IMR-90 (cell line): ENCODE data around the gene RTBDN. TPM values are rescaled to one million over a fixed set of nuclear protein-coding genes. Genes with fewer than 3 reads are reported as not detected.

Experiments used
- ATAC-seq: fragments of 200-7000 bp; cut with Tn5 transposase; 2 replicates; pipeline ENCODE4 v1.9.1; 2020; ENCODE audit warnings: low read depth, mild to moderate bottlenecking, moderate library complexity
- BruUV-seq: library from RNA; stranded (reverse); fragments of 400-500 nt; replicated peaks from 2 replicates; lab custom pipeline; 2021; lab: Mats Ljungman, UMichigan
- CTCF ChIA-PET: fragments of 300-600 bp; formaldehyde crosslinking; extraction: SDS; loops from one replicate; lab custom pipeline; 2021; ENCODE audit warnings: antibody characterized with exemption; lab: Yijun Ruan, JAX
- POLR2A ChIA-PET: fragments of 300-600 bp; sonication (Branson Sonifier 250); formaldehyde crosslinking; loops from one replicate; lab custom pipeline; 2022; ENCODE audit warnings: antibody characterized with exemption; ENCODE audit not compliant: unreplicated experiment; lab: Charles Lee
- DNase-seq: peaks from one replicate; pipeline ENCODE4 v3.0.0; 2013
- H2AFZ ChIP-seq: replicated peaks from 2 replicates; pipeline ENCODE3; 2013; ENCODE audit warnings: low read length, mild to moderate bottlenecking; ENCODE audit not compliant: poor library complexity
- H2AK5ac ChIP-seq: 2 replicates; pipeline ENCODE4 v1.6.1; 2013; ENCODE audit warnings: low read depth, low read length, inconsistent platforms
- H2AK9ac ChIP-seq: replicated peaks from 2 replicates; pipeline ENCODE3; 2013; ENCODE audit warnings: mild to moderate bottlenecking, low read depth, low read length, moderate library complexity; ENCODE audit not compliant: poor library complexity
- H2BK120ac ChIP-seq: 2 replicates; pipeline ENCODE4 v1.6.1; 2013; ENCODE audit warnings: low read depth, low read length, inconsistent platforms
- H2BK15ac ChIP-seq: 3 replicates; pipeline ENCODE4 v1.6.1; 2013; ENCODE audit warnings: low read depth, low read length, inconsistent platforms
- H2BK20ac ChIP-seq: 2 replicates; pipeline ENCODE4 v1.6.1; 2013; ENCODE audit warnings: low read depth, mild to moderate bottlenecking, inconsistent platforms, low read length, moderate library complexity
- H2BK5ac ChIP-seq: 2 replicates; pipeline ENCODE4 v1.6.1; 2013; ENCODE audit warnings: mild to moderate bottlenecking, low read depth, low read length, inconsistent platforms; ENCODE audit not compliant: poor library complexity, severe bottlenecking
- H3K14ac ChIP-seq: replicated peaks from 2 replicates; pipeline ENCODE4 v1.6.1; 2013; ENCODE audit warnings: low read depth, low read length, inconsistent platforms
- H3K18ac ChIP-seq: 2 replicates; pipeline ENCODE4 v1.6.1; 2013; ENCODE audit warnings: low read depth, low read length, control low read depth
- H3K23ac ChIP-seq: 2 replicates; pipeline ENCODE4 v1.6.1; 2013; ENCODE audit warnings: low read depth, low read length, inconsistent platforms
- H3K27ac ChIP-seq: 2 replicates; pipeline ENCODE4 v1.5.1; 2013; ENCODE audit warnings: mild to moderate bottlenecking, control low read depth, low read length; ENCODE audit not compliant: insufficient read depth
- H3K27me3 ChIP-seq: 2 replicates; pipeline ENCODE4 v1.6.1; 2013; ENCODE audit warnings: low read length; ENCODE audit not compliant: control insufficient read depth, insufficient read depth
- H3K36me3 ChIP-seq: 2 replicates; pipeline ENCODE4 v1.6.1; 2013; ENCODE audit warnings: low read length, mixed read lengths; ENCODE audit not compliant: control insufficient read depth, insufficient read depth
- H3K4ac ChIP-seq: 2 replicates; pipeline ENCODE4 v1.6.1; 2013; ENCODE audit warnings: low read depth, low read length, inconsistent platforms
- H3K4me1 ChIP-seq: 2 replicates; pipeline ENCODE4 v1.6.1; 2013; ENCODE audit warnings: low read length, mixed read lengths; ENCODE audit not compliant: control insufficient read depth, insufficient read depth
- H3K4me2 ChIP-seq: 2 replicates; pipeline ENCODE4 v1.6.1; 2013; ENCODE audit warnings: low read depth, mild to moderate bottlenecking, control low read depth, low read length, moderate library complexity
- H3K4me3 ChIP-seq: 2 replicates; pipeline ENCODE4 v1.5.1; 2013; ENCODE audit warnings: low read depth, mild to moderate bottlenecking, control low read depth, low read length, moderate library complexity; ENCODE audit not compliant: insufficient read depth
- H3K56ac ChIP-seq: 2 replicates; pipeline ENCODE4 v1.6.1; 2013; ENCODE audit warnings: low read length, inconsistent platforms; ENCODE audit not compliant: insufficient read depth; ENCODE audit errors: extremely low read depth
- H3K79me1 ChIP-seq, 2 experiments: 2 replicates each; pipeline ENCODE4 v1.6.1; 2013; ENCODE audit warnings: low read length in 2 of 2, inconsistent platforms in 1 of 2, low read depth in 1 of 2
- H3K9ac ChIP-seq: 2 replicates; pipeline ENCODE4 v1.6.1; 2013; ENCODE audit warnings: low read depth, low read length, control low read depth
- H3K9me1 ChIP-seq: 2 replicates; pipeline ENCODE4 v1.6.1; 2013; ENCODE audit warnings: low read length, inconsistent platforms; ENCODE audit not compliant: insufficient read depth
- H3K9me3 ChIP-seq: 2 replicates; pipeline ENCODE4 v1.6.1; 2013; ENCODE audit warnings: low read length; ENCODE audit not compliant: control insufficient read depth, insufficient read depth
- H4K20me1 ChIP-seq: 2 replicates; pipeline ENCODE4 v1.6.1; 2013; ENCODE audit warnings: low read length, inconsistent platforms; ENCODE audit not compliant: insufficient read depth
- H4K5ac ChIP-seq: 2 replicates; pipeline ENCODE4 v1.6.1; 2013; ENCODE audit warnings: mild to moderate bottlenecking, low read depth, low read length, control low read depth
- H4K8ac ChIP-seq, 2 experiments: 2 replicates each; pipeline ENCODE4 v1.6.1; 2013; ENCODE audit warnings: low read depth in 2 of 2, low read length in 2 of 2, control low read depth in 1 of 2, inconsistent platforms in 1 of 2
- H4K91ac ChIP-seq: 2 replicates; pipeline ENCODE4 v1.6.1; 2013; ENCODE audit warnings: low read depth, low read length, inconsistent platforms; ENCODE audit not compliant: insufficient read depth
- BHLHE40 ChIP-seq: fragments of 150-350 bp; IDR thresholded peaks from 2 replicates; pipeline ENCODE4 v1.6.1; 2016; ENCODE audit warnings: mild to moderate bottlenecking, low read depth, low read length
- CEBPB ChIP-seq: IDR thresholded peaks from 2 replicates; pipeline ENCODE4 v1.6.1; 2012; ENCODE audit warnings: low read depth, low read length, improper control_type of control experiment
- CHD1 ChIP-seq: IDR thresholded peaks from 2 replicates; pipeline ENCODE4 v1.6.1; 2012; ENCODE audit warnings: low read depth, low read length, improper control_type of control experiment
- CTCF ChIP-seq: conservative IDR thresholded peaks from 2 replicates; pipeline ENCODE4 v1.5.1; 2012; ENCODE audit warnings: mild to moderate bottlenecking, low read depth, low read length, improper control_type of control experiment
- FOS ChIP-seq: fragments of 150-350 bp; IDR thresholded peaks from 2 replicates; pipeline ENCODE4 v1.6.1; 2016; ENCODE audit warnings: low read depth, low read length
- MAFK ChIP-seq: IDR thresholded peaks from 2 replicates; pipeline ENCODE4 v1.6.1; 2012; ENCODE audit warnings: low read depth, low read length, improper control_type of control experiment
- MAZ ChIP-seq: IDR thresholded peaks from 2 replicates; pipeline ENCODE4 v1.6.1; 2012; ENCODE audit warnings: low read depth, mild to moderate bottlenecking, low read length, improper control_type of control experiment, moderate library complexity, borderline replicate concordance
- MXI1 ChIP-seq: IDR thresholded peaks from 2 replicates; pipeline ENCODE4 v1.6.1; 2012; ENCODE audit warnings: low read depth, mild to moderate bottlenecking, low read length, moderate library complexity, borderline replicate concordance
- NFE2L2 ChIP-seq: fragments of 150-350 bp; IDR thresholded peaks from 2 replicates; pipeline ENCODE4 v1.6.1; 2016; ENCODE audit warnings: low read depth, mild to moderate bottlenecking, low read length
- POLR2A ChIP-seq: IDR thresholded peaks from 2 replicates; pipeline ENCODE4 v1.6.1; 2012; ENCODE audit warnings: mild to moderate bottlenecking, low read depth, low read length
- RAD21 ChIP-seq: IDR thresholded peaks from 2 replicates; pipeline ENCODE4 v1.6.1; 2012; ENCODE audit warnings: low read length, improper control_type of control experiment
- RCOR1 ChIP-seq: IDR thresholded peaks from 2 replicates; pipeline ENCODE4 v1.6.1; 2012; ENCODE audit warnings: mild to moderate bottlenecking, low read length, improper control_type of control experiment; ENCODE audit not compliant: insufficient replicate concordance
- RFX5 ChIP-seq: IDR thresholded peaks from 2 replicates; pipeline ENCODE4 v1.8.0; 2012; ENCODE audit warnings: low read depth, mild to moderate bottlenecking, low read length, moderate library complexity
- SMC3 ChIP-seq: fragments of 150-350 bp; IDR thresholded peaks from 2 replicates; pipeline ENCODE4 v1.6.1; 2016; ENCODE audit warnings: low read depth, mild to moderate bottlenecking, antibody characterized with exemption, low read length, moderate library complexity
- USF2 ChIP-seq: fragments of 150-350 bp; IDR thresholded peaks from 2 replicates; pipeline ENCODE4 v1.6.1; 2017; ENCODE audit warnings: mild to moderate bottlenecking, antibody characterized with exemption, low read length, low read depth
- WGBS, 2 experiments: methylation state at CpG; one replicate each; pipeline versions ENCODE4 v1.1.5 to v1.1.7; 2013; ENCODE audit warnings: missing lambda C conversion rate in 2 of 2; ENCODE audit not compliant: insufficient read length in 1 of 2; ENCODE audit errors: extremely low coverage in 2 of 2; 5-methylcytosine and 5-hydroxymethylcytosine counted together
- dilution Hi-C: fragments of 300-500 bp; cut with HindIII; formaldehyde crosslinking; loops from one replicate; pipeline ENCODE4 v1.14.3; 2018; ENCODE audit warnings: low sequenced_read_pairs; ENCODE audit not compliant: unreplicated experiment
- in situ Hi-C: fragments of 300-500 bp; cut with MboI; formaldehyde crosslinking; loops from 3 replicates; pipeline ENCODE4 v1.14.3; 2019; ENCODE audit warnings: low sequenced_read_pairs, inconsistent platforms, mixed read lengths
- intact Hi-C: fragments of 100-400 bp; cut with micrococcal nuclease; formaldehyde crosslinking; loops from 2 replicates; pipeline ENCODE4 v1.10.0; 2022
- polyA plus RNA-seq, 3 experiments: library from polyadenylated mRNA; depleted of rRNA; stranded (reverse); fragments of >200 nt; gene quantifications; 2 replicates each; pipeline ENCODE4 v1.2.3, GENCODE V29; 2012; ENCODE audit warnings: low replicate concordance in 1 of 3
- total RNA-seq: library from RNA; depleted of rRNA; stranded (reverse); fragments of >200 nt; gene quantifications from 2 replicates; pipeline ENCODE4 v1.2.3, GENCODE V29; 2012

Gene RTBDN
- total and polyA plus RNA-seq, 2 of the 4 experiments (the other 2 are of a cell fraction): 0.07 TPM; not detected in 1

- peaks cover 30% of the 10 kb centered on the region for H3K4me1 ChIP-seq
- intact Hi-C loops: no loop called here
- peak overlapping the region; percentile 96 for H3K14ac ChIP-seq
- peak overlapping the region; percentile 95 for H2BK120ac ChIP-seq
- peak overlapping the region; percentile 99 for H2AK5ac ChIP-seq
- peak overlapping the region; percentile 98 for H4K91ac ChIP-seq
- CTCF ChIA-PET: interaction anchor here (1.1 to 2.9 kb wide), 6 partner anchors 11 to 69 kb away, joined by 3 to 23 read pairs (median 12); partner anchors contain the start of gene JUNB
- in situ Hi-C loops: loop anchor here (25.0 kb wide), 1 partner anchor 1059 kb away; no protein-coding TSS in a partner anchor
- H3K23ac ChIP-seq: peak overlapping the region; percentile 95
- POLR2A ChIA-PET: interaction anchor here (1.0 to 2.5 kb wide), 3 partner anchors 13 to 17 kb away, joined by 9 to 13 read pairs (median 11); partner anchors contain the start of gene JUNB
- peak overlapping the region; percentile 98 for H2AK9ac ChIP-seq
- no TSS peak for BruUV-seq
- H3K56ac ChIP-seq: peak overlapping the region; percentile 79
- H3K4me3 ChIP-seq: peak overlapping the region; percentile 62
- H3K79me1 ChIP-seq: peaks cover 0 to 44% of the 10 kb centered on the region in 2 experiments; a peak in 3 of 4 replicates
- H3K4ac ChIP-seq: peak overlapping the region; percentile 99
- peaks cover 26% of the 10 kb centered on the region for H3K9me1 ChIP-seq
- no peaks in the 10 kb centered on the region for H3K9me3 ChIP-seq
- peak overlapping the region; percentile 98 for H2AFZ ChIP-seq
- dilution Hi-C loops: no loop called here
- WGBS, 2 experiments: 3% methylated on average over 8 of the region's 44 CpGs; no CpG with 5 or more reads in 1 of the 2 experiments
- peak overlapping the region; percentile 56 for H3K9ac ChIP-seq
- H3K27ac ChIP-seq: peak overlapping the region; percentile 82
- peak; percentile 41 for ATAC-seq
- H3K27me3 ChIP-seq: no peaks in the 10 kb centered on the region
- peaks cover 3% of the 10 kb centered on the region; the same call in 1 of the 2 replicates for H4K20me1 ChIP-seq
- DNase-seq: peak; percentile 75
- peak overlapping the region; percentile 84 for H3K4me2 ChIP-seq
- H4K5ac ChIP-seq: peak overlapping the region; percentile 88
- peak overlapping the region; percentile 87 for H3K18ac ChIP-seq
- H4K8ac ChIP-seq: peak overlapping the region; percentile 98 to 99
- no peaks in the 10 kb centered on the region for H3K36me3 ChIP-seq
- peak overlapping the region; percentile 88 for H2BK5ac ChIP-seq
- H2BK20ac ChIP-seq: peak overlapping the region; percentile 28
- H2BK15ac ChIP-seq: peak overlapping the region; percentile 91; the same call in 2 of the 3 replicates
- TF ChIP-seq CHD1: no peak
- no peak for TF ChIP-seq RFX5
- TF ChIP-seq USF2: 0 out of 2 replicates have a peak, but pooled peaks have one; percentile 7
- 0 out of 2 replicates have a peak, but pooled peaks have one; percentile 40 for TF ChIP-seq MXI1
- TF ChIP-seq RAD21: no peak
- peak; percentile 2; the same call in 1 of the 2 replicates for TF ChIP-seq NFE2L2
- TF ChIP-seq MAFK: no peak
- TF ChIP-seq RCOR1: no peak
- TF ChIP-seq CTCF: no peak
- no peak for TF ChIP-seq BHLHE40
- TF ChIP-seq CEBPB: no peak
- no peak for TF ChIP-seq SMC3
- 0 out of 2 replicates have a peak, but pooled peaks have one; percentile 2 for TF ChIP-seq FOS
- TF ChIP-seq MAZ: peak; percentile 53
- TF ChIP-seq POLR2A: peak; percentile 72
Measured at GRCh38 chr19:12778017-12778904, 56.1 kb downstream of the RTBDN start.
